Renal cortical epithelial cell (primary cell): ENCODE measurements around the gene PRND. TPM values are rescaled to one million over a fixed set of nuclear protein-coding genes. Genes with fewer than 3 reads are reported as not detected.
"Not testable (repeated sequence)": the region's sequence is repeated elsewhere in the genome, so short reads cannot be mapped to it uniquely, and the experiment has no call there.

Experiments used
- DNase-seq: peaks from one replicate; pipeline ENCODE4 v3.0.0-alpha.2; 2011; ENCODE audit warnings: low read depth
- total RNA-seq: library from RNA; depleted of rRNA; stranded (reverse); fragments of >200 nt; gene quantifications from 2 replicates; pipeline ENCODE4 v1.2.3, GENCODE V29; 2014

PRND gene
- total RNA-seq, 1 donor from 2014 or later = not detected

GRCh38 chr20:4737857-4738627 lies 16.3 kb downstream of the PRND start:
- DNase-seq = no peak

DNA sequence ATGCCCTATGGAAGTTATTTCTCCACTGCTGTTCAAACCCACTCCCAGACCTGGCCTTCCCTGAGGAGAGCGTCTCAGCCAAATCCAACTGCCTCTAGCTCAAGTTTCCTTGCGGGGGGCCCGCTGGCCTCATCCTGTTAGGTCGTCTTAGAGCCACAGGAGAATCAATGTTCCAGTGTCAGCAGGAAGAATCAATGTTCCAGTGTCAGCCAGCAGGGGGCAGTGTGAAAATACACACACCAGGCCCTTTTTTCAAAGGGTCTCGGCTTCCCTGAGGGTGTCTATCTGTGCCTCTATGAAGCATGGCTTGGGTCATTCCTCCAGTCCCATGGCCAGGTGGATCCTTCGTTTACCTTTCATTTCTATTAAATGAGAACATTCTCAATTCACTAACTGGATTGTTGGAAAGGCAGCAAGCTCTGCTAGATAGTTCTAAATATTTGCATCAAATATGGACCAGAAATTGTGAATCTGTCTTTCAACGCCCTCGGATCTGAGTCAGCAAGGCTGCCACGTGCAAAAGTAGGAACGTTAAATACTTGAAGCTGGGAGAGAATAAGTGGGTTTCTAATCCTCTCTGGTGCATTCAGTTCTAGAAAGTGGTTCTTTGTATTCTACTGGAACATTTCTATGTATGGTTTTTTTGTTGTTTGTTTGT lies 19.2 kb downstream of the PRND start:
- peak; percentile 15 for DNase-seq

GRCh38 chr20:4748847-4749246 lies 27.1 kb downstream of the PRND start:
- no peak for DNase-seq

DNA sequence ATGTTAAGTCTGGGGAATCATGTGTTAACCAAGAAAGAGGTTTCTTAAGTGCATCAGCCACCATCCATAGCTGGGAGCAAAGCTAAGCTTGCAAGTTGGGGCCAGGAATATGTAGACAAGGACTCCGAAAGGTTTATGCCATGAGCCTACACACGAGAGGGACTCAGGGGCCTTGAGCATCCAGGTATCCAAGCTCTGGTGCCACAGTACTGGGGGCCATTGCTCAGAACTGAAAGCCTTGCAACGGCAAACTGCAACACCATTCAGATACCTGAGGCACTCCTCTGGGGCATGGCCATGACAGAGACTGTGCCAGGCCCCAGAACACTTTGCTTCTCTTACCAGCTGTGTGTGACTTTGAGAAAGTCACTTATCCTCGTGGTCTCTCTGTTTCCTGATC lies 27.6 kb downstream of the PRND start:
- DNase-seq = no peak

GRCh38 chr20:4750381-4750780 lies 28.7 kb downstream of the PRND start:
- DNase-seq = no peak

GRCh38 chr20:4759100-4759884 lies 37.6 kb downstream of the PRND start:
- DNase-seq = not testable (repeated sequence)

- DNase-seq = no peak
Observed at GRCh38 chr20:4763261-4763660, 41.6 kb downstream of the PRND start.

GRCh38 chr20:4763723-4764510 lies 42.2 kb downstream of the PRND start:
- DNase-seq = no peak

DNA sequence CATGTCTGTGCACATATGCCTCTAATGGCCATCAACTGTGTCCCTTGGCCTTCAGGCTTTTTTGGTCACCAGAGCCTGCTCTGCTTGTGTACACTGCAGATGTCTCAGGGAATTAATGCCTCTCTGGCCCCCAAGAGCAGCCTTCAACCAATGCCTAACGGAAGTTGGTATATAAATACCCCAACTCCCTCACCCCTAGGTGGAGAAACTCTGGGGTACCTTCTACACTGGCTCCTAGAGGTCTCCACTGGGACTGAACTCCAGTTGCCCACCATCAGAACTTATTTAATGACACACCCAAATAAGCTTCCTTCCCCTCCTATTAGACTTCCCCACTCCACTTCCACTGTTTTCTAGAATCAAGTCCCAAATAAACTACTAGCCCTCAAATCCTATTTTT lies 43.1 kb downstream of the PRND start:
- DNase-seq = no peak

DNA sequence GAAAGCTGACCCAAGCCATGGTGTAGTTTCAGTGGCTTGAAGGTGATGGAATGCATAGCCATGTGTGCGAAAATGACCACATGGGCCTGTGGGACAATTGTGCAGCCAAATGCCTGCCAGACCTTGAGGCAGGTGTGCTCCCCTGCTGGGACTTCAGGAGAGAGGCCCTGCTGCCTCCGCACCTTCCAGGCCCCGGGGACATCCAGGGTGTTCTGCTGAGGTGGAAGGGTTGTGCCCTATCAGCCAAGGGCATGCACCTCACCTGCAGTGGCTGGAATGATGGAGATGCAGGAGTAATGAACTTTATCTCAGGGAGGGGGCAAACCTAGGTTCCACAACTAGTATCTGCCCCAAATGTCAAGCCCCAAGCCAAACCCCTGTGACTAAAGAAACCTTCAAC lies 44.0 kb downstream of the PRND start:
- DNase-seq = no peak

- DNase-seq = no peak
Observed at GRCh38 chr20:4766631-4767030, 44.9 kb downstream of the PRND start.

DNA sequence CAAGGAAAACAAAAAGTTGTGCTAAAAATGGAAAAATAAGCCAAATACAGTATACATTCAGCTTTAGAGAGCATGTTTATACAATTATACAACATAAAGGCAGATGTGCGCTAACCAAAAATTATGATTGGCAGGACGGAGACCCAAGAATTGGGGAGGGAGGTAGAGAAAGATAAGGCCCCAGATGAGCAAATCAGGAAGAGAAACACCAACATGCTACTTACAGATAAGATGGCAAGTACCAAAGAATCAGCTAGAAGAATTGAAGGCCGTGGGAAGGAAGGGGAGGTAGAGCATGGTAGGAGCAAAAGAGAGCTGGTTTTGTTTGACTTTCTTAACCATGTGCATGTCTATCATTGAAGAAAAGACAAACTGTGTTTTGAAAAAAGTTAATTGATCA lies 45.4 kb downstream of the PRND start:
- no peak for DNase-seq

GRCh38 chr20:4769328-4769727 lies 47.6 kb downstream of the PRND start:
- no peak for DNase-seq

DNA sequence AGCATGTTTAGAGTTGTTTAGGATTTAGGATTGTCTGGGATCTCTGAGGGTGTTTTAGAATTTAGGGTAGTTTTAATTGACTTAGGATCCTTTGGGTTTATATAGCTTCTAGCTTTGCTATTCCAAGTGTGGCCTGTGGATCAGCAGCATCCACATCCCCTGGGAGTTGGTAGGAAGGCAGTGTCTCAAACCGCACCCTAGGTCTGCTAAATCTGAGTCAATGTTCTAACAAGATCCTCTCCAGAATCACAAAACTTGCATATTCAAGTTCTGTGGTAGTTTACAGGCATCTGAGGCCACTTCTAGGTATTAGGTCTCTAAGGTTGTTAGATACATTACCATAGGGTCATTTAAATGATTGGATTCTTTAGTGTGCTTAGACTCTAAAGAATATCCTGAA lies 48.3 kb downstream of the PRND start:
- no peak for DNase-seq

GRCh38 chr20:4771004-4771403 lies 49.3 kb downstream of the PRND start:
- DNase-seq = no peak

- DNase-seq = no peak
Observed at GRCh38 chr20:4772132-4772531, 50.4 kb downstream of the PRND start.

GRCh38 chr20:4773014-4773413 lies 51.3 kb downstream of the PRND start:
- not testable (repeated sequence) for DNase-seq

GRCh38 chr20:4773736-4774135 lies 52.0 kb downstream of the PRND start:
- DNase-seq = no peak

- no peak for DNase-seq
Observed at GRCh38 chr20:4774207-4774606, 52.5 kb downstream of the PRND start.

- no peak for DNase-seq
Observed at GRCh38 chr20:4775322-4776078, 53.8 kb downstream of the PRND start.

GRCh38 chr20:4776079-4776630 lies 54.4 kb downstream of the PRND start:
- DNase-seq = no peak
